ENCODE data around the gene TMEM135. TPM values are rescaled to one million over a fixed set of nuclear protein-coding genes. Genes with fewer than 3 reads are reported as not detected.

The TMEM135 gene
- 11.7 to 23.1 TPM (median 13.7 TPM) in 5 replicates for total RNA-seq (2022; extraction: Qiagen RNA extraction; ENCODE audit: low read depth)

DNA sequence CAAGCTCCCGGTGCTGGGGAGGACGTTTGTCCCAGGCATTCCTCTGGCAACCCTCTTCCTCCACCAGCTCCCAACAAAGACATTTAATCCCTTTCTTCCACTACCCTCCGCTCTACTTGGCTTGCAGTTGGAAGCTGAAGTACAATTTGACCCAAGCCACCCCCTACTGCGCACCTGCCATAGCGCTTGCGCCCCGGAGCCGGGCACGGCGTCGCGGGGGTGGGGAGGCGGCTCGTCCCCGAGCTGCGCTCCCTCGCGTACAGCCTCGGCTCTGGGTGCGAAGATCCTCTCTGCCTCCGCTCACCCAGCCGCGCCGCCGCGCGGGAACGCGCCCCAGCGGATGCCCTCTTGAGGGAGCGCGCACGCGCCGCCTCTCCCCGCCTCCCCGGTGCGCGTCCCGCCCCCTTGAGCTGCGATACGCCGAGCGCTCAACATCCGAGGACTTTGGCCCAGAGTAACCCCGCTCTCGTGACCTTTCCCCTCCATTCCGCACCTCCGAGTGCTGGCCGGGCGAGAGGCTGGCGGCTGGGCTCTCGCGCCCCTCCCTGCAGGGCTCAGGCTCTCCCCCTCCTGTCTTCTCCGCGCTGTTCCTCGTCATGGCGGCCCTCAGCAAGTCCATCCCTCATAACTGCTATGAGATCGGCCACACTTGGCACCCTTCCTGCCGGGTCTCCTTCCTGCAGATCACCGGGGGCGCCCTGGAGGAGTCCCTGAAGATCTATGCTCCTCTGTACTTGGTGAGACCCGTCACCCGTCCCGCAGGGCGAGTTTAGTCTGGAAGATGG, at the start of gene TMEM135:
Gene TMEM135 (plus strand): TSS at position 485 of the 785 bp plus-strand sequence. CDS start 112 bp downstream, at position 597.

Other genes starting within 250 kb of the TMEM135 start
- 470 to 536 TPM (median 517 TPM) in 5 replicates for gene PRSS23, start 237.4 kb upstream of the TMEM135 start, total RNA-seq (2022; extraction: Qiagen RNA extraction; ENCODE audit: low read depth)
- gene FZD4, start 82.5 kb upstream of the TMEM135 start, total RNA-seq (2022; extraction: Qiagen RNA extraction; ENCODE audit: low read depth), result 1.1 to 1.7 TPM (median 1.3 TPM) in 5 replicates